Calu3 (cell line): ENCODE measurements around the gene CYTH4. TPM values are rescaled to one million over a fixed set of nuclear protein-coding genes. Genes with fewer than 3 reads are reported as not detected.
"Not testable (repeated sequence)": the region's sequence is repeated elsewhere in the genome, so short reads cannot be mapped to it uniquely, and the experiment has no call there.

Source experiments
- Bru-seq: library from RNA; stranded (reverse); fragments of 400-500 nt; gene quantifications from one replicate; lab custom pipeline; 2021; lab: Mats Ljungman, UMichigan
- BruChase-seq, 2 experiments: library from RNA; stranded (reverse); fragments of 400-500 nt; gene quantifications; one replicate each; lab custom pipeline; 2021; lab: Mats Ljungman, UMichigan
- BruUV-seq: library from RNA; stranded (reverse); fragments of 400-500 nt; replicated peaks from 2 replicates; lab custom pipeline; 2021; lab: Mats Ljungman, UMichigan
- CTCF ChIA-PET: fragments of 300-600 bp; sonication (Branson Sonifier 250); formaldehyde crosslinking; loops from one replicate; lab custom pipeline; 2022; ENCODE audit warnings: antibody characterized with exemption; lab: Charles Lee
- DNase-seq: peaks from one replicate; pipeline ENCODE4 v3.0.0; 2022
- H3K27ac Mint-ChIP-seq: one replicate; pipeline ENCODE4 v1.8.0; 2022; ENCODE audit warnings: mixed read lengths; ENCODE audit not compliant: unreplicated experiment
- H3K27me3 Mint-ChIP-seq: one replicate; pipeline ENCODE4 v1.8.0; 2022; ENCODE audit warnings: mixed read lengths; ENCODE audit not compliant: unreplicated experiment
- H3K36me3 Mint-ChIP-seq: one replicate; pipeline ENCODE4 v1.8.0; 2022; ENCODE audit warnings: mild to moderate bottlenecking, moderate library complexity, mixed read lengths; ENCODE audit not compliant: insufficient read depth, unreplicated experiment
- H3K4me1 Mint-ChIP-seq: one replicate; pipeline ENCODE4 v1.8.0; 2022; ENCODE audit warnings: mild to moderate bottlenecking, low read depth, mixed read lengths; ENCODE audit not compliant: unreplicated experiment
- H3K4me3 Mint-ChIP-seq: one replicate; pipeline ENCODE4 v1.8.0; 2022; ENCODE audit warnings: mild to moderate bottlenecking, low read depth, moderate library complexity, mixed read lengths; ENCODE audit not compliant: unreplicated experiment
- H3K9me3 Mint-ChIP-seq: one replicate; pipeline ENCODE4 v1.8.0; 2022; ENCODE audit warnings: low read depth, mixed read lengths; ENCODE audit not compliant: unreplicated experiment
- CTCF ChIP-seq: fragments of 200-600 bp; IDR thresholded peaks from one replicate; pipeline ENCODE4 v1.8.0; 2022; ENCODE audit warnings: antibody characterized with exemption; ENCODE audit not compliant: unreplicated experiment
- intact Hi-C: fragments of 100-400 bp; cut with micrococcal nuclease; formaldehyde crosslinking; loops from one replicate; pipeline ENCODE4 v1.10.0; 2022; ENCODE audit not compliant: unreplicated experiment
- long read RNA-seq: library from polyadenylated mRNA; stranded (forward); transcript quantifications from one replicate; pipeline ENCODE4 v2.0.0, GENCODE V29; 2022
- total RNA-seq: library from RNA; stranded (reverse); gene quantifications from 2 replicates; pipeline ENCODE4 v1.2.3, GENCODE V29; 2022

Gene CYTH4, protein sequence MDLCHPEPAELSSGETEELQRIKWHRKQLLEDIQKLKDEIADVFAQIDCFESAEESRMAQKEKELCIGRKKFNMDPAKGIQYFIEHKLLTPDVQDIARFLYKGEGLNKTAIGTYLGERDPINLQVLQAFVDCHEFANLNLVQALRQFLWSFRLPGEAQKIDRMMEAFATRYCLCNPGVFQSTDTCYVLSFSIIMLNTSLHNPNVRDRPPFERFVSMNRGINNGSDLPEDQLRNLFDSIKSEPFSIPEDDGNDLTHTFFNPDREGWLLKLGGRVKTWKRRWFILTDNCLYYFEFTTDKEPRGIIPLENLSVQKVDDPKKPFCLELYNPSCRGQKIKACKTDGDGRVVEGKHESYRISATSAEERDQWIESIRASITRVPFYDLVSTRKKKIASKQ
- total RNA-seq (0.38 and 0.59 TPM in 2 replicates), Bru-seq, nascent RNA (percentile 12 among the genes with signal in this experiment), BruChase-seq, experiment 1, labeled RNA remaining after a 6-hour chase (percentile 7 among the genes with signal in this experiment), BruChase-seq, experiment 2, labeled RNA remaining after a 2-hour chase (percentile 8 among the genes with signal in this experiment)
- long read RNA-seq, partial matches to known transcripts, result 0 of 1 reads
- long read RNA-seq, other reads (novel, unspliced or antisense), result 0 of 1 reads

DNA sequence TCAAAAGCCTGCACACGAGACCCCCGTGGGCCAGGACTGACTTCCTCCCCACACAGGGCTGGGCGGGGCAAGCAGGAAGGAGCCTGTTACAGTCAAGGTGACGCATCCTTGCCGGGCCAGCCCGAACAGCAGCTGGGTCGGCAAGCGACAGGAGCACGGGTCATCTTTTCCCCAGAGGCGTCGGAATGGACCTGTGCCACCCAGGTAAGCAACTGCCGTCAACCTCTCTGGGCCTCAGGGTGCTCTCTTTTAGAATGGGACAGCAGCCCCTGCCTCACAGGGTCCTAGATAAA is at the start of gene CYTH4:
Gene CYTH4, plus strand, starts transcription at position 124 of the 293 bp plus-strand sequence. Its CDS starts 62 bp downstream, at position 186.
- CTCF ChIA-PET, result interaction anchor here (0.6 to 1.2 kb wide), 2 partner anchors 71 to 204 kb away, joined by 3 to 10 read pairs; no protein-coding TSS in a partner anchor
- peaks cover 47% of the 10 kb centered on the region for H3K27me3 Mint-ChIP-seq
- no TSS peak for BruUV-seq
- H3K27ac Mint-ChIP-seq, result peak within 1 kb of the TSS; percentile 32
- TF ChIP-seq CTCF, result no peak
- no peaks in the 10 kb centered on the region for H3K36me3 Mint-ChIP-seq
- peak; percentile 70 for DNase-seq
- H3K4me1 Mint-ChIP-seq, result peaks cover 15% of the 10 kb centered on the region
- no peaks in the 10 kb centered on the region for H3K9me3 Mint-ChIP-seq
- peak within 1 kb of the TSS; percentile 29 for H3K4me3 Mint-ChIP-seq
- intact Hi-C loops, result no loop called here

DNA sequence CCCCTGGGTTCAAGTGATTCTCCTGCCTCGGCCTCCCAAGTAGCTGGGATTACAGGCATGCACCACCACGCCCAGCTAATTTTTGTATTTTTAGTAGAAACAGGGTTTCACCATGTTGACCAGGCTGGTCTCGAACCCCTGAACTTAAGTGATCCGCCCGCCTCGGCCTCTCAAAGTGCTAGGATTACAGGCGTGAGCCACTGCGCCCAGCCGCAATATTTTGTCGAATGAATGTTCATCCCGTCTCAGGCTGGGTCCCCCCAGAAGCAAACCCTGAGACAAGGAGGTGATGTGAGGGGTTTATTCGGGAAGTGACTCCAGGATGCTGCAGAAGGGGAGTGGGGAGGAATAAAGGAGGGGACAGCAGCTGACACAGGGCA is 48.9 kb upstream of the CYTH4 start:
- H3K27me3 Mint-ChIP-seq, DNase-seq, H3K9me3 Mint-ChIP-seq, intact Hi-C loops, H3K36me3 Mint-ChIP-seq, H3K27ac Mint-ChIP-seq, BruUV-seq, CTCF ChIA-PET, H3K4me3 Mint-ChIP-seq: not testable (repeated sequence)
- H3K4me1 Mint-ChIP-seq, result peaks cover 27% of the 10 kb centered on the region

DNA sequence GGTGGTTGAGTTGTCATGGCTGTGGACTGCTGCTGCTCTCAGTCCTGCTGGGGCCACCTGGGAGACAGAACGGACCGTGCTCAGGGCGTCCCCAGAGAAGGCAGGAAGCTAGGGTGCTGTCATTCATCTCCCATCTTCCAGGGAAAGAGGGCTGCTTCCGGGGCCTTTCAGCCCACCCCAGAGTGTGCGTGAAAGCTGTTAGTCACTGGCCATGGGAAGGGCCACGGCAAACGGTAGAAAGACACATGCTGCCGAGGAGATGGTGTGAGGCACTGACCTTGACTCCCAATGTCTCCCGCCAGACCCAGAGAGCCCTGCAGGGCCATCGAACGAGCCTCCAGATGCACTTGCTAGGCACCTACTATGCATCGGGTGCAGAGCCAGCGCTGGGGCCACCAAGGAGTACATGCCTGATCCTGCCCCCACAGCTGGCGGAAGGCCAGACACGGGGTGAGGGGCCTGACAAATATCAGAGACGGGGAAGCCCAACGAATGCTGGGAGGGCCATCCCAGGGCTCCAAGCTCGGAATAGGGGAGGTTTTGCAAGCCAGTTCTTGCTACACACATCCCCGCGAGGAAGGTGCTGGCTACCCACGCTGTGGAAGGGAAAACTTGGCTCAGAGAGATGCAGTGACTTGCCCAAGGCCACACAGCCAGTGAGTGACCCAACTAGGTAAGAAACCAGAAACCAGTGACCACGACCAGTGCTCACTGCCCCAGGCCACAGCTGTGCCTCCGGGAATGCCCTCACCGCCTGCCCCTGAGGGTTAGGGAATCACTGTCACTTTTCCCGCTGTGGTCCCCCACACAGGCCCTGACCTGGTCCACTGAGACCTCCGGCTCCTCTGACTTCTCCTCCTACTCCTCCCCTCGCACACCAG is 48.3 kb upstream of the CYTH4 start:
- BruUV-seq, result no TSS peak
- no peak overlapping the region for H3K27ac Mint-ChIP-seq

More for the DNA sequence above, 48.3 kb upstream of the CYTH4 start:
- Mint-ChIP-seq H3K36me3 (peaks cover 5% of the 10 kb centered on the region), H3K9me3 (no peaks in the 10 kb centered on the region), H3K4me1 (peaks cover 21% of the 10 kb centered on the region), H3K4me3 (no peak overlapping the region), H3K27me3 (no peaks in the 10 kb centered on the region)
- intact Hi-C loops, result no loop called here
- DNase-seq, result no peak
- TF ChIP-seq CTCF, result no peak
- CTCF ChIA-PET, result no interaction called here
